ENCODE data around the gene ALG14.
"Not testable (repeated sequence)": the region's sequence is repeated elsewhere in the genome, so short reads cannot be mapped to it uniquely, and the experiment has no call there.

ALG14 gene

DNA sequence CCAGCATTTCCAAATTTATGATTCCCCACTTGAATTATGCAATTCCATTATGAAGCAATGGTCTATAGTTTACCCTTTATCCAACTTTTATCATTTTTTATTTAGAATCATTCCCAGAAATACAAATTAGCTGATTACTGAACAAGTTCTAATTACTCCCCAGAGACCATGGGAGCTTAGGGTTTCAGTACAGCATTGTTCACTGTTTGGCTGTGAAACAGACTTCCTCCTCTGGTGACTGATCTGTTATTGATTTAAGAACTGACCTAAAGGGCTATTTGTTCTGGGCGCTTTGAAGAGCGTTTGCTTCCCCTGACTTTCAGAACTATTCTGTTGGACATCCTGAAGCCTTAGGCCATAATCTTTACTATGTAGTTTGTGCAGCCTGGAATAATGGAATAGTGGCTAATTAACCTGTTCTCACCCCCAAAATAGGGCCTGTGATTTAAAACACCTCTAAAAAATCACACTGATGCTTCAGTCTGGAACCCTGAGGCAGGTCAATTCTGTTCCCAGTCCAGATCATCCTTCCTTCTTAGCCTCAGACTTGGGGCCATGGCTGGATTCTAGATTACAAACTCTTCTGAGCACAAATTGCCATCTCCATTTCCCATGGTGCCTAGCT is 58.7 kb downstream of the ALG14 start:
- no peak for DNase-seq (ENCODE audit: low spot score in 2 of 2)
- no peaks in the 10 kb centered on the region for H3K4me1 Mint-ChIP-seq
- no peaks in the 10 kb centered on the region for H3K36me3 Mint-ChIP-seq
- H3K9me3 Mint-ChIP-seq: no peaks in the 10 kb centered on the region
- no peak for ATAC-seq
- H3K27ac Mint-ChIP-seq: no peak overlapping the region
- H3K4me3 Mint-ChIP-seq: no peak overlapping the region

DNA sequence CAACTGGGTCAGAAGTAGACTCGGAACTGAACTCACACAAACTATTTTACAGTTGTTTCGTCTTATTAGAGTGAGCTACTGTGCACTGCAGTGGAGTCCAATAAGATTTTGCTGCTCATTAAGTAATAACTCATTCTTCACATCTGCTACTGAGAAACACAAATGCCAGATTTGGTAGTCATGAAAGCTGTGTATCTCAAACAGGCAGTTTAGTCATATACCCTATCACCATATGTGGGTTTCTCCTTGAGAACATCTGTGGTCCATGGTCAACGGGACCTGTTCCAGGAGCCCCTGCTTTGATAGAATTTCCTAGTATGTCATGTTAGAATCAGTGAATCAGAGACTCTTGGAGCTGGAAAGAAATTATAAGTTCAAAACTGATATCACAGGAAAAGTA is 60.4 kb downstream of the ALG14 start:
- no peak for DNase-seq (ENCODE audit: low spot score in 2 of 2)
- no peak for ATAC-seq
- Mint-ChIP-seq H3K4me1 (no peaks in the 10 kb centered on the region), H3K36me3 (no peaks in the 10 kb centered on the region), H3K27ac (no peak overlapping the region), H3K9me3 (no peaks in the 10 kb centered on the region), H3K4me3 (no peak overlapping the region)

- no peak overlapping the region for H3K4me3 Mint-ChIP-seq
- ATAC-seq (no peak), DNase-seq (ENCODE audit: low spot score in 2 of 2) (no peak)
- no peak overlapping the region for H3K27ac Mint-ChIP-seq
- H3K36me3 Mint-ChIP-seq: no peaks in the 10 kb centered on the region
- H3K9me3 Mint-ChIP-seq: no peaks in the 10 kb centered on the region
- H3K4me1 Mint-ChIP-seq: no peaks in the 10 kb centered on the region
Measured at GRCh38 chr1:95010158-95010557, 62.6 kb downstream of the ALG14 start.

- ATAC-seq (no peak), DNase-seq (ENCODE audit: low spot score in 2 of 2) (no peak)
- Mint-ChIP-seq H3K4me1 (no peaks in the 10 kb centered on the region), H3K4me3 (no peak overlapping the region), H3K9me3 (no peaks in the 10 kb centered on the region), H3K36me3 (no peaks in the 10 kb centered on the region), H3K27ac (no peak overlapping the region)
Measured at GRCh38 chr1:95007687-95008086, 65.1 kb downstream of the ALG14 start.

- DNase-seq (ENCODE audit: low spot score in 2 of 2) (no peak), ATAC-seq (no peak)
- no peaks in the 10 kb centered on the region for H3K36me3 Mint-ChIP-seq
Measured at GRCh38 chr1:95006681-95007080, 66.1 kb downstream of the ALG14 start.

DNA sequence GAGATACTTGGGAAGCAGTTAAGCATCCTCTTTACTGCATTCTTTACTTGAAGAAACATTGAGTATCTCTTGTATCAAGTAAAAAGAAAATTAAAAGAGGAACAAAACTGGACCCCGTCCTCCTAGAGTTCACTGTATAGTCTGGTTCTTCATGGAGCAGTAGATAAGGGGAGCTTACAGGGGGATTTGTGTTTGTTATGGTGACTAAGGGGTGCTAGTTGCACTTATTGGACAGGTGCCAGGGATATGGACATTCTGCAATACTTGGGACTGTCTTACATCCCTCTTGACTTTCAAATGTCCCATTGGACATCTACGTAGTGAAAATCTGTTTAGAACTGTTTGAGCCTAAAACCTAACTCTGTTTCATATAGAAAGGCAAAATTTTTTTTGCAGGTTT is 67.2 kb downstream of the ALG14 start:
- ATAC-seq: no peak
- no peak overlapping the region for H3K4me3 Mint-ChIP-seq

More at GRCh38 chr1:95006681-95007080, 66.1 kb downstream of the ALG14 start:
- Mint-ChIP-seq H3K27ac (no peak overlapping the region), H3K4me3 (no peak overlapping the region), H3K9me3 (no peaks in the 10 kb centered on the region), H3K4me1 (no peaks in the 10 kb centered on the region)

DNA sequence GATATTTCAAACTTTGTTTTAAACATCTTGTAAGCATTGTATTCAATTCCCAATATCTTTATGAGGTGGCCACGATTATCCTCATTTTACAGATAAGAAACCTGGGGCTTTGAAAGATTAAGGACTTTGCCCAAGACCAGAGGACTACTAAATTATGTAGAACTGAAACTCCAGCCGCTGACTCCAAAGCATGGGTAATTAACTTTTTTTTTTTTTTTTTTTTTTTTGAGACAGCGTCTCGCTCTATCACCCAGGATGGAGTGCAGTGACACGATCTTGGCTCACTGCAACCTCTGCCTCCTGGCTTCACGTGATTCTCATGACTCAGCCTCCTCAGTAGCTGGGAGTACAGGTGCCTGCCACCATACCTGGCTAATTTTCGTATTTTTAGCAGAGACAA is 68.7 kb downstream of the ALG14 start:
- no peak overlapping the region for H3K27ac Mint-ChIP-seq
- no peak overlapping the region for H3K4me3 Mint-ChIP-seq
- H3K4me1 Mint-ChIP-seq: no peaks in the 10 kb centered on the region
- no peaks in the 10 kb centered on the region for H3K9me3 Mint-ChIP-seq
- DNase-seq (ENCODE audit: low spot score in 2 of 2): no peak
- no peak for ATAC-seq
- H3K36me3 Mint-ChIP-seq: no peaks in the 10 kb centered on the region

More for the DNA sequence above, 67.2 kb downstream of the ALG14 start:
- Mint-ChIP-seq H3K27ac (no peak overlapping the region), H3K4me1 (no peaks in the 10 kb centered on the region), H3K9me3 (no peaks in the 10 kb centered on the region), H3K36me3 (no peaks in the 10 kb centered on the region)
- DNase-seq (ENCODE audit: low spot score in 2 of 2): no peak

DNA sequence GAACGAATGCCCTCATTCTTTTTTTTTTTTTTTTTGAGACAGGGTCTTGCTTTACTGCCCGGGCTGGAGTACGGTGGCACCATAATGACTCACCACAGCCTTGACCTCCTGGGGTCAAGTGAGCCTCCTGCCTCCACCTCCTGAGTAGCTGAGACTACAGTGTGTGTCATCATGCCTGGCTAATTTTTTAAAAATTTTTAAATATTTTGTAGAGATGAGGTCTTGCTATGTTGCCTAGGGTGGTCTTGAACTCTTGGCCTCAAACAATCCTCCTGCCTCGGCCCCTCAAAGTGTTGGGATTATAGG is 69.4 kb downstream of the ALG14 start:
- DNase-seq (ENCODE audit: low spot score in 2 of 2) (no peak), ATAC-seq (no peak)
- H3K27ac Mint-ChIP-seq: no peak overlapping the region
- H3K36me3 Mint-ChIP-seq: no peaks in the 10 kb centered on the region
- no peaks in the 10 kb centered on the region for H3K9me3 Mint-ChIP-seq
- H3K4me3 Mint-ChIP-seq: no peak overlapping the region
- no peaks in the 10 kb centered on the region for H3K4me1 Mint-ChIP-seq

GRCh38 chr1:95002540-95003432 is 70.0 kb downstream of the ALG14 start:
- no peaks in the 10 kb centered on the region for H3K9me3 Mint-ChIP-seq
- H3K36me3 Mint-ChIP-seq: no peaks in the 10 kb centered on the region
- no peaks in the 10 kb centered on the region for H3K4me1 Mint-ChIP-seq
- no peak for ATAC-seq
- no peak overlapping the region for H3K4me3 Mint-ChIP-seq
- DNase-seq (ENCODE audit: low spot score in 2 of 2): no peak
- no peak overlapping the region for H3K27ac Mint-ChIP-seq

DNA sequence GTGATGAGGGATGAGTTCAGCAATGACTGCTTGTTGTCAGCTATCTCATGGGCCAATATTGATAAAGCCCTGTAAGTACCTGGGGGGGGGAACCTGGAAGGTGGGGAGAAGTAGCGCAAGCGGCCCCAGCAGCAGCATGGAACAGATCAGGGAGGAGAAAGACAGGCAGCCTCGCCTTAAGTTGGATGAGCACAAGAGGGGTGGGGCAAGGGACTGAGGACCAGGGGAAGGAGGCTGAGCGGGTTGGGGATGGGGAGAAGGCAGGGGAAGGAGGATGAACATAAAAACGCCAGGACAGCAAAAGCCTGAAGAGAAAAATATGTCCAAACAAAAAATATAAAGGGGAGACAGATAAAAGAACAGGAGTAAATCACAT is 70.6 kb downstream of the ALG14 start:
- no peak overlapping the region for H3K27ac Mint-ChIP-seq
- no peaks in the 10 kb centered on the region for H3K36me3 Mint-ChIP-seq
- no peak overlapping the region for H3K4me3 Mint-ChIP-seq
- H3K9me3 Mint-ChIP-seq: no peaks in the 10 kb centered on the region
- H3K4me1 Mint-ChIP-seq: no peaks in the 10 kb centered on the region
- ATAC-seq (no peak), DNase-seq (ENCODE audit: low spot score in 2 of 2) (no peak)

DNA sequence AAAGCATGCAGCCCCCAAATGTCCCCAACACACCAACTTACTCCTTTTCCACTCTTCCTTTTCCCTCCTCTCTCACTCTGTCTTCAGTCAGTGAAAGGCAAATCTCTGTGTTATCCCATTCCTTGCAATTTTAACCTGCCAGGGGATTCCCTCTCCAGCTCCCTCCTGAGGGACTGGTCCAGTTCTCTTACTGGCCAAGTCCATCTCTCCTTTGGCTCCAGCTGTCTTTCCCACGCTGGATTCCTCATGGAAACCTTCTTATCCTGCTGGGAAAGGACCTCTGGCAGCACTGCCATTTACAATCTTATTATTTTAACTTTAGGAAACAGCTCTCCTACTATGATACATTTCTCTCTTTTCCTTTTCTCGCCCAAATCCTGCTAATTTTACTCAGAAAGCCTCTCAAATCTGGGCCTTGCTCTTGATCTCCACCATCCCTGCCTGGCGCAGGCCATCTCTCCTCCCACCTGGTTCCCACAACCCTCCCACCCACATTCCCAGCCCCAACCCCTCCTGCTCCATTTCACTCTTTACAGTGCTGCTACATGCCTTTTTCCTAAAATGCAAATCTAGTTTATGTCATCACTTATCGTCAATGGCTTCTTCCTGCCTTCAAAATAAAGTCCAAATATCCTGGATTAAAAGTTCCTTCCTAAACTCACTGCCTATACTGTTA is 73.2 kb downstream of the ALG14 start:
- DNase-seq (ENCODE audit: low spot score in 2 of 2): no peak
- H3K9me3 Mint-ChIP-seq: no peaks in the 10 kb centered on the region
- no peaks in the 10 kb centered on the region for H3K36me3 Mint-ChIP-seq
- H3K27ac Mint-ChIP-seq: no peak overlapping the region
- no peaks in the 10 kb centered on the region for H3K4me1 Mint-ChIP-seq
- H3K4me3 Mint-ChIP-seq: no peak overlapping the region
- no peak for ATAC-seq

- H3K27ac Mint-ChIP-seq: no peak overlapping the region
- H3K36me3 Mint-ChIP-seq: no peaks in the 10 kb centered on the region
- no peaks in the 10 kb centered on the region for H3K9me3 Mint-ChIP-seq
- H3K4me3 Mint-ChIP-seq: no peak overlapping the region
- ATAC-seq (no peak), DNase-seq (ENCODE audit: low spot score in 2 of 2) (no peak)
- no peaks in the 10 kb centered on the region for H3K4me1 Mint-ChIP-seq
Measured at GRCh38 chr1:94998748-94999147, 74.0 kb downstream of the ALG14 start.

GRCh38 chr1:94998114-94998513 is 74.6 kb downstream of the ALG14 start:
- no peaks in the 10 kb centered on the region for H3K4me1 Mint-ChIP-seq
- no peaks in the 10 kb centered on the region for H3K9me3 Mint-ChIP-seq
- ATAC-seq: no peak
- no peak for DNase-seq (ENCODE audit: low spot score in 2 of 2)
- H3K4me3 Mint-ChIP-seq: no peak overlapping the region
- H3K36me3 Mint-ChIP-seq: no peaks in the 10 kb centered on the region
- no peak overlapping the region for H3K27ac Mint-ChIP-seq

DNA sequence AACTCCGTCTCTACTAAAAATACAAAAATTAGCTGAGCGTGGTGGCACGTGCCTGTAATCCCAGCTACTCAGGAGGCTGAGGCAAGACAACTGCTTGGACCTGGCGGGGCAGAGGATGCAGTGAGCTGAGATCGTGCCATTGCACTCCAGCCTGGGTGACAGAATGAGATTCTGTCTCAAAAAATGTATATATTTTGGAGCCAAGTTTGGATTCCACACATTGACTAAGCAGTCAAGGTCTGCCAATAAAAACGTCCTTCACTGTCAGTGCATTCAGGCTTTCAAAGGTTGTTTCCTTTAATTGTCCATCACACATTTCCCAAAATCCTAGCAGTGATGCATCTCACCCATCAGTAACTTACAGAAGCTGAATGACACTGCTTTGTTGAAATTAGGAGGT is 77.2 kb downstream of the ALG14 start:
- DNase-seq (ENCODE audit: low spot score in 2 of 2); H3K27ac Mint-ChIP-seq; H3K4me1 Mint-ChIP-seq; ATAC-seq; H3K9me3 Mint-ChIP-seq; H3K36me3 Mint-ChIP-seq; H3K4me3 Mint-ChIP-seq: not testable (repeated sequence)

DNA sequence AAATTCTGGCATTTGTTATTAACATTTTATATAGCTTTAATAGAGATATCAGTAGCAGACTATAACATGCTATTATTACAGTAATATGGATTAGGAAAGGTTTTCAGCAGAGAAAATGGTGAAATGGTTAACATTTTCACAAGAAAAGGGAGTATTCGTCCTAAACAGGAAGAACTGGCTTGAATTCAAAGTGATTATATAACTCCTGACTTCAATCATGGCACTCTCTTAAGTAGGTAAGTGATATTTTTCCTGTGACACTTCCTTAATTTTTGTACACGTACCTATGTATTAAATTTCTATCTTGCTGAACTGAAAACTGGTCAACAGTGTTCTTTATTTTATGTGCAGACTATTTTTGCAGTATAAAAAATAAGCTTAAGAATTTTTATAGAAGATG is 77.9 kb downstream of the ALG14 start:
- Mint-ChIP-seq H3K9me3 (no peaks in the 10 kb centered on the region), H3K36me3 (no peaks in the 10 kb centered on the region), H3K27ac (no peak overlapping the region), H3K4me3 (no peak overlapping the region), H3K4me1 (no peaks in the 10 kb centered on the region)
- DNase-seq (ENCODE audit: low spot score in 2 of 2) (no peak), ATAC-seq (no peak)
